ENCODE results near the gene BNIP5.

DNA sequence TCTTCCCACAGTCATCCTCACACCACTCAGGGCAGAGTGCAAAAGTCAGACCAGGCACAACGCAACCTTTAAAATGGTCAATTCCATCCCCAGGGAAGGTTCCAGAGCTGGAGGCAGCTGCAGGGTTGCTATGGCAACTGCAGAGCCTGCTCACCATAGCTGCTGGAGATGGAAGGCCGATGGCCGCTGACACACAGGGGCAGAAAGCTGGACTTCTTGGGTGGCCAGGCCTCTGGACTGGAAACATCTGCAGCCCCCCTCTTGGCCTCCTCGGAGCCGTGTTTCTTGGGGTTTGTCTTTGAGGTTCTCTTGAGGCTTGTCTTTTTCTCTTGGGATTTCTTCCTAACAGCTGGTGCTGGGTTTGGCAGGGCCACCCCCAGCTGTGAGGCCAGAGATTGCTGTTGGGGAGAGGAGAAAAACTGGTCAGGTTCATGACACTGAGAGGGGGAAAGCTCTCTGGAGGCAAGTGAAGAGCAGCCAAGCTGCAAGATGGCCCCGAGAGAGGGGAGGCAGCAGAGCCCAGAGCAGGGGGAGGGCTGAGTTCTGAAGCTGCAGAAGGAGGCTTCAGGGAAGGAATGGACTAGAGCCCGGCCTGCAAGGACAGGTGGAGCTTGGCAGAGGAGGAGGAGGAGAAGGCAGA is 10.2 kb downstream of the BNIP5 start:
- TF ChIP-seq CTCF (IDR thresholded peaks at IDR 0.05) (no peak), POLR2A (IDR thresholded peaks at IDR 0.05) (no peak), EP300 (IDR thresholded peaks at IDR 0.05) (no peak)

All from ovary (tissue), 3 donors.